H9 (cell line): ENCODE measurements around the gene RALGAPA2. TPM values are rescaled to one million over a fixed set of nuclear protein-coding genes. Genes with fewer than 3 reads are reported as not detected.

Experiments used
- DNase-seq: peaks from one replicate; pipeline ENCODE4 v3.0.0-alpha.2; 2017
- H2AFZ ChIP-seq: one replicate; pipeline ENCODE4 v1.6.1; 2013; ENCODE audit warnings: mild to moderate bottlenecking, low read length, control low read depth, moderate library complexity
- H2AK5ac ChIP-seq: 2 replicates; pipeline ENCODE4 v1.6.1; 2013; ENCODE audit warnings: low read length, control low read depth, mixed read lengths; ENCODE audit not compliant: insufficient read length
- H2BK120ac ChIP-seq: one replicate; pipeline ENCODE4 v1.6.1; 2013; ENCODE audit warnings: low read depth, mild to moderate bottlenecking, low read length, control low read depth, inconsistent platforms; ENCODE audit not compliant: poor library complexity, severe bottlenecking
- H2BK12ac ChIP-seq: 2 replicates; pipeline ENCODE4 v1.6.1; 2013; ENCODE audit warnings: low read length, control low read depth, mixed read lengths, low read depth; ENCODE audit not compliant: insufficient read length
- H2BK15ac ChIP-seq: 2 replicates; pipeline ENCODE4 v1.6.1; 2013; ENCODE audit warnings: low read depth, low read length, control low read depth
- H2BK20ac ChIP-seq: one replicate; pipeline ENCODE4 v1.6.1; 2013; ENCODE audit warnings: low read depth, mild to moderate bottlenecking, low read length, control low read depth, inconsistent platforms; ENCODE audit not compliant: poor library complexity, severe bottlenecking
- H2BK5ac ChIP-seq: 2 replicates; pipeline ENCODE4 v1.6.1; 2013; ENCODE audit warnings: low read length, control low read depth, mixed read lengths; ENCODE audit not compliant: insufficient read length
- H3K14ac ChIP-seq: 2 replicates; pipeline ENCODE4 v1.6.1; 2013; ENCODE audit warnings: low read length, control low read depth; ENCODE audit not compliant: insufficient read depth
- H3K18ac ChIP-seq: 2 replicates; pipeline ENCODE4 v1.6.1; 2013; ENCODE audit warnings: low read depth, mild to moderate bottlenecking, mixed read lengths, low read length, control low read depth; ENCODE audit not compliant: insufficient read length
- H3K23ac ChIP-seq: 2 replicates; pipeline ENCODE4 v1.6.1; 2013; ENCODE audit warnings: low read length, control low read depth, mixed read lengths, low read depth; ENCODE audit not compliant: insufficient read length
- H3K23me2 ChIP-seq: 2 replicates; pipeline ENCODE4 v1.6.1; 2013; ENCODE audit warnings: low read depth, mild to moderate bottlenecking, mixed read lengths, low read length, control low read depth; ENCODE audit not compliant: insufficient read length, poor library complexity, severe bottlenecking
- H3K27ac ChIP-seq: 2 replicates; pipeline ENCODE4 v1.5.1; 2013; ENCODE audit warnings: low read length, control low read depth, mixed read lengths, low read depth; ENCODE audit not compliant: insufficient read length
- H3K27me3 ChIP-seq: 2 replicates; pipeline ENCODE4 v1.6.1; 2013; ENCODE audit warnings: low read length, control low read depth, inconsistent platforms; ENCODE audit not compliant: insufficient read depth
- H3K4ac ChIP-seq: 2 replicates; pipeline ENCODE4 v1.6.1; 2013; ENCODE audit warnings: low read depth, mild to moderate bottlenecking, control low read depth, inconsistent platforms, low read length, moderate library complexity
- H3K4me1 ChIP-seq: 2 replicates; pipeline ENCODE4 v1.6.1; 2013; ENCODE audit warnings: low read length, control low read depth, inconsistent platforms; ENCODE audit not compliant: insufficient read depth
- H3K4me2 ChIP-seq: 2 replicates; pipeline ENCODE4 v1.6.1; 2013; ENCODE audit warnings: low read length, control low read depth, mixed read lengths; ENCODE audit not compliant: insufficient read length, insufficient read depth
- H3K56ac ChIP-seq: 2 replicates; pipeline ENCODE4 v1.6.1; 2013; ENCODE audit warnings: low read depth, mild to moderate bottlenecking, mixed read lengths, low read length, control low read depth; ENCODE audit not compliant: insufficient read length
- H3K79me1 ChIP-seq: 2 replicates; pipeline ENCODE4 v1.6.1; 2013; ENCODE audit warnings: low read depth, mild to moderate bottlenecking, moderate library complexity, low read length, control low read depth, inconsistent platforms; ENCODE audit not compliant: insufficient read depth, poor library complexity, severe bottlenecking
- H3K79me2 ChIP-seq: 2 replicates; pipeline ENCODE4 v1.6.1; 2013; ENCODE audit warnings: low read length, control low read depth, inconsistent platforms; ENCODE audit not compliant: insufficient read depth
- H3K9ac ChIP-seq: 2 replicates; pipeline ENCODE4 v1.6.1; 2013; ENCODE audit warnings: low read length, control low read depth, mixed read lengths; ENCODE audit not compliant: insufficient read length; ENCODE audit errors: extremely low read depth
- H3K9me3 ChIP-seq: one replicate; pipeline ENCODE4 v1.6.1; 2013; ENCODE audit warnings: low read depth, low read length, inconsistent platforms; ENCODE audit not compliant: control insufficient read depth
- H3T11ph ChIP-seq: one replicate; pipeline ENCODE4 v1.6.1; 2013; ENCODE audit warnings: mild to moderate bottlenecking, low read length, control low read depth, inconsistent platforms
- H4K20me1 ChIP-seq: one replicate; pipeline ENCODE4 v1.6.1; 2013; ENCODE audit not compliant: control insufficient read depth, insufficient read length, insufficient read depth
- H4K5ac ChIP-seq: 2 replicates; pipeline ENCODE4 v1.6.1; 2013; ENCODE audit warnings: low read depth, mild to moderate bottlenecking, mixed read lengths, low read length, control low read depth; ENCODE audit not compliant: insufficient read length
- H4K8ac ChIP-seq: replicated peaks from 2 replicates; pipeline ENCODE4 v1.6.1; 2013; ENCODE audit warnings: low read length, control low read depth, mixed read lengths, low read depth; ENCODE audit not compliant: insufficient read length
- H4K91ac ChIP-seq: 2 replicates; pipeline ENCODE4 v1.6.1; 2013; ENCODE audit warnings: low read depth, mild to moderate bottlenecking, moderate library complexity, mixed read lengths, low read length, control low read depth; ENCODE audit not compliant: insufficient read length
- H3K27ac Mint-ChIP-seq, 3 experiments: 2 replicates in 2 of 3; 3 replicates in 1 of 3; pipeline ENCODE4 v1.8.0; 2020 to 2021; ENCODE audit warnings: mixed read lengths in 3 of 3, mild to moderate bottlenecking in 1 of 3, moderate library complexity in 1 of 3
- H3K27me3 Mint-ChIP-seq: 2 replicates; pipeline ENCODE4 v1.8.0; 2021; ENCODE audit warnings: low read depth, mild to moderate bottlenecking, moderate library complexity, mixed read lengths
- H3K36me3 Mint-ChIP-seq, 3 experiments: 2 replicates in 2 of 3; 3 replicates in 1 of 3; pipeline ENCODE4 v1.8.0; 2020 to 2021; ENCODE audit warnings: low read depth in 3 of 3, mixed read lengths in 3 of 3; ENCODE audit not compliant: insufficient read depth in 1 of 3
- H3K4me1 Mint-ChIP-seq, 2 experiments: 2 replicates each; pipeline ENCODE4 v1.8.0; 2020; ENCODE audit warnings: mixed read lengths in 2 of 2
- H3K4me3 Mint-ChIP-seq, 2 experiments: 2 replicates in 1 of 2; 3 replicates in 1 of 2; pipeline ENCODE4 v1.8.0; 2020 to 2021; ENCODE audit warnings: mild to moderate bottlenecking in 2 of 2, mixed read lengths in 2 of 2, moderate library complexity in 1 of 2
- H3K9me3 Mint-ChIP-seq, 2 experiments: 2 replicates in 1 of 2; 3 replicates in 1 of 2; pipeline ENCODE4 v1.8.0; 2020; ENCODE audit warnings: mild to moderate bottlenecking in 2 of 2, mixed read lengths in 2 of 2, moderate library complexity in 1 of 2
- CTCF ChIP-seq: fragments of 200-600 bp; sonication (generic); conservative IDR thresholded peaks from 3 replicates; pipeline ENCODE4 v1.8.0; 2021; ENCODE audit warnings: antibody characterized with exemption, mild to moderate bottlenecking
- WGBS: extraction: QIAGEN DNeasy Blood & Tissue Kit; methylation state at CpG from one replicate; pipeline ENCODE4 v1.1.7; 2013; ENCODE audit warnings: missing lambda C conversion rate, low lambda C conversion rate, mixed read lengths; ENCODE audit not compliant: insufficient read length; ENCODE audit errors: extremely low coverage; 5-methylcytosine and 5-hydroxymethylcytosine counted together
- total RNA-seq: library from RNA; stranded (reverse); gene quantifications from 2 replicates; pipeline ENCODE4 v1.2.1, GENCODE V29; 2021

The RALGAPA2 gene
- total RNA-seq, 1 experiment from 2014 or later = 16.6 TPM

- Histone ChIP-seq H3K14ac (no peak overlapping the region), H2AFZ (no peak overlapping the region), H3K79me1 (no peaks in the 10 kb centered on the region), H3K23me2 (peaks cover 3% of the 10 kb centered on the region), H3K4me2 (no peak overlapping the region), H3K27me3 (no peaks in the 10 kb centered on the region), H3K9ac (no peak overlapping the region), H3K4ac (no peak overlapping the region), H3K23ac (no peak overlapping the region), H3K79me2 (no peaks in the 10 kb centered on the region), H4K5ac (no peak overlapping the region), H2AK5ac (no peak overlapping the region), H3K9me3 (no peaks in the 10 kb centered on the region), H3K27ac (no peak overlapping the region), H2BK12ac (no peak overlapping the region), H3K56ac (no peak overlapping the region), H2BK15ac (no peak overlapping the region), H2BK5ac (no peak overlapping the region), H2BK120ac (no peak overlapping the region), H3T11ph (no peak overlapping the region), H2BK20ac (no peak overlapping the region), H4K8ac (no peak overlapping the region), H4K91ac (no peak overlapping the region), H3K4me1 (no peaks in the 10 kb centered on the region), H3K18ac (no peak overlapping the region), H4K20me1 (no peaks in the 10 kb centered on the region)
- H3K9me3 Mint-ChIP-seq = peaks cover 9 to 20% of the 10 kb centered on the region in 2 experiments; a peak in 4 of 5 replicates
- no peak overlapping the region for H3K4me3 Mint-ChIP-seq
- no CpG with 5 or more reads among the region's 1 CpG for WGBS
- no peak for DNase-seq
- H3K4me1 Mint-ChIP-seq = no peaks in the 10 kb centered on the region
- H3K36me3 Mint-ChIP-seq = peaks cover 34 to 44% (median 41%) of the 10 kb centered on the region in 3 experiments
- no peak for TF ChIP-seq CTCF
- H3K27ac Mint-ChIP-seq = no peak overlapping the region; a peak in 1 of 7 replicates
- no peaks in the 10 kb centered on the region; the same call in 1 of the 2 replicates for H3K27me3 Mint-ChIP-seq
These were observed 198.7 kb downstream of the RALGAPA2 start for GRCh38 chr20:20513720-20514119.
